Measurements from ENCODE around the gene CHRNA7. TPM values are rescaled to one million over a fixed set of nuclear protein-coding genes. Genes with fewer than 3 reads are reported as not detected.

The CHRNA7 gene
- polyA plus RNA-seq, 3 donors: 1.2 to 2.6 (median 1.8) TPM

DNA sequence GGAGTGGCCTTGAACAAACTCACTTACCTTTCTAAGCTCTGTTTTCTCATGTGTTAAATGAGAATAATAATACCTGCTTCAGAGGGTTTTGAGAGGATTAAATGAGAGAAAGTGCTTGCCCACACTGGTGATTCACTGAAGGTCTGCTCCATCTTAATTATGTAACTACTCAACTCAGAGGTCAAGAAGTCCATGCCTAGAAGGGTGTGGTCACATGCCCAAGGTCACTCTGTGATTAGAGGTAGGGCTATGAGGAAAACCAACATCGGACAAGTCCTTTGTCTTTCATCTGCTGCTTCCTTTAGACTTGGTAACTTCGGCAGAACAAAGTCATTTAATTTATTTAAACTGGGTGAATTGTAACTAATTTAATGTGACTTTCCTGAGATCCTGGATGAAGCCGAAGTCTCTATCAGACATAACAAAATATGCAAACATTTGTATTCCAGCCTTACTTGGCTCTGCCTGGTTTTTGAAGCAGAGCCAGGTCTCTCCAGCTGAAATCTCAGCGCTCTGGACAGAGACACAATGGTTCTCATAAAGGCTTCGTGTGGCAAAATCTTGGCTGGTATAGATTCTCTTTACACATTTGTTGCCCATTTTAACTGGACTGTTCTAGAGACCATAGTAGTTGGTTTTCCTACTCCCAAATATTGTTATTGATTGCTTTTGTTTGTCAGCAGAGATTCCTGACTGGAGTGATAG, 3.0 kb downstream of the CHRNA7 start:
- H3K4me3 Mint-ChIP-seq: no peak overlapping the region
- peaks cover 0 to 8% (median 0%) of the 10 kb centered on the region in 7 donors for H3K9me3 Mint-ChIP-seq
- H3K4me1 Mint-ChIP-seq: peaks cover 11% of the 10 kb centered on the region
- Histone ChIP-seq H3K36me3 (replicated peaks in 1 of 2; ENCODE audit: control insufficient read depth in 1 of 2, insufficient read depth in 2 of 2, low read length in 2 of 2) (no peaks in the 10 kb centered on the region), H3K4me2 (replicated peaks; ENCODE audit: extremely low read depth, low read length, poor library complexity, severe bottlenecking) (no peak overlapping the region), H3K27ac (ENCODE audit: low read depth in 1 of 2, low read length in 2 of 2) (no peak overlapping the region), H3K9ac (ENCODE audit: insufficient read depth, low read length, poor library complexity, severe bottlenecking) (no peak overlapping the region), H3K9me3 (replicated peaks in 1 of 2; ENCODE audit: control insufficient read depth in 1 of 2, insufficient read depth in 1 of 2, low read length in 2 of 2) (peaks cover 0 to 20% of the 10 kb centered on the region in 2 donors), H3K4me1 (ENCODE audit: control insufficient read depth in 1 of 2, insufficient read depth in 2 of 2, low read length in 2 of 2) (peaks cover 9 to 15% of the 10 kb centered on the region in 2 donors), H3K4me3 (replicated peaks in 1 of 3; ENCODE audit: low read depth in 2 of 3, low read length in 3 of 3) (no peak overlapping the region), H2AFZ (ENCODE audit: insufficient read depth, low read depth, low read length, poor library complexity, severe bottlenecking) (no peak overlapping the region), H4K20me1 (ENCODE audit: insufficient read depth, low read length) (no peaks in the 10 kb centered on the region), H3K27me3 (ENCODE audit: control insufficient read depth in 2 of 2, insufficient read depth in 2 of 2, low read length in 2 of 2) (peaks cover 35 to 53% of the 10 kb centered on the region in 2 donors), H3K79me2 (ENCODE audit: insufficient read depth, low read length) (no peaks in the 10 kb centered on the region)
- intact Hi-C loops (cut with micrococcal nuclease): no loop called here
- no peak for DNase-seq
- peaks cover 38 to 47% (median 41%) of the 10 kb centered on the region in 3 donors for H3K27me3 Mint-ChIP-seq (ENCODE audit: low read depth in 3 of 3)
- H3K27ac Mint-ChIP-seq: no peak overlapping the region
- WGBS (ENCODE audit: insufficient coverage): 100% methylated on average over 1 of the region's 5 CpGs
- TF ChIP-seq, protein P1, sequence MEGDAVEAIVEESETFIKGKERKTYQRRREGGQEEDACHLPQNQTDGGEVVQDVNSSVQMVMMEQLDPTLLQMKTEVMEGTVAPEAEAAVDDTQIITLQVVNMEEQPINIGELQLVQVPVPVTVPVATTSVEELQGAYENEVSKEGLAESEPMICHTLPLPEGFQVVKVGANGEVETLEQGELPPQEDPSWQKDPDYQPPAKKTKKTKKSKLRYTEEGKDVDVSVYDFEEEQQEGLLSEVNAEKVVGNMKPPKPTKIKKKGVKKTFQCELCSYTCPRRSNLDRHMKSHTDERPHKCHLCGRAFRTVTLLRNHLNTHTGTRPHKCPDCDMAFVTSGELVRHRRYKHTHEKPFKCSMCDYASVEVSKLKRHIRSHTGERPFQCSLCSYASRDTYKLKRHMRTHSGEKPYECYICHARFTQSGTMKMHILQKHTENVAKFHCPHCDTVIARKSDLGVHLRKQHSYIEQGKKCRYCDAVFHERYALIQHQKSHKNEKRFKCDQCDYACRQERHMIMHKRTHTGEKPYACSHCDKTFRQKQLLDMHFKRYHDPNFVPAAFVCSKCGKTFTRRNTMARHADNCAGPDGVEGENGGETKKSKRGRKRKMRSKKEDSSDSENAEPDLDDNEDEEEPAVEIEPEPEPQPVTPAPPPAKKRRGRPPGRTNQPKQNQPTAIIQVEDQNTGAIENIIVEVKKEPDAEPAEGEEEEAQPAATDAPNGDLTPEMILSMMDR (IDR thresholded peaks at IDR 0.05): no peak
- H3K36me3 Mint-ChIP-seq: no peaks in the 10 kb centered on the region

DNA sequence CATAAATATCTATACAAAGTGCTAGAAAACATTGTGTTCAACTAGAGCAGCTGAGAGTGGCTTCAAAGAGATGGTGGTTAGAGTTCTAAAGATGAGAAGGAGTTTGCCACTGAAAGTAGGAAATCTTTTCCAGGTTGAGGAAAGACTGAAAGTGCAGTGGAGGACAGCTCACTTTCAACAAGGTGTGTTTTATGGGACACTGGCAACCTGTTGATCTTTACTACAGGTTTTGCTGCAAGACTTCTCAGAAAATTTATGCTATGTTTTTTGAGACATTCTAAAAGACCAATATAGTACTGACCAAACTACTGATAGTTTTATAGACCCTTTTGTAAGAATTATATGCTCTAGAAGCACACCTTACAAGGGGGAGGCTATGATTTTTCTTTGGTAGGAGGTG, 3.8 kb downstream of the CHRNA7 start:
- Histone ChIP-seq H3K9ac (ENCODE audit: insufficient read depth, low read length, poor library complexity, severe bottlenecking) (no peak overlapping the region), H3K4me3 (replicated peaks in 1 of 3; ENCODE audit: low read depth in 2 of 3, low read length in 3 of 3) (no peak overlapping the region), H3K4me1 (ENCODE audit: control insufficient read depth in 1 of 2, insufficient read depth in 2 of 2, low read length in 2 of 2) (peaks cover 9 to 15% of the 10 kb centered on the region in 2 donors), H3K79me2 (ENCODE audit: insufficient read depth, low read length) (no peaks in the 10 kb centered on the region), H2AFZ (ENCODE audit: insufficient read depth, low read depth, low read length, poor library complexity, severe bottlenecking) (no peak overlapping the region), H4K20me1 (ENCODE audit: insufficient read depth, low read length) (no peaks in the 10 kb centered on the region), H3K27me3 (ENCODE audit: control insufficient read depth in 2 of 2, insufficient read depth in 2 of 2, low read length in 2 of 2) (peaks cover 27 to 45% of the 10 kb centered on the region in 2 donors), H3K36me3 (replicated peaks in 1 of 2; ENCODE audit: control insufficient read depth in 1 of 2, insufficient read depth in 2 of 2, low read length in 2 of 2) (no peaks in the 10 kb centered on the region), H3K9me3 (replicated peaks in 1 of 2; ENCODE audit: control insufficient read depth in 1 of 2, insufficient read depth in 1 of 2, low read length in 2 of 2) (peaks cover 0 to 19% of the 10 kb centered on the region in 2 donors), H3K27ac (ENCODE audit: low read depth in 1 of 2, low read length in 2 of 2) (no peak overlapping the region), H3K4me2 (replicated peaks; ENCODE audit: extremely low read depth, low read length, poor library complexity, severe bottlenecking) (no peak overlapping the region)
- Mint-ChIP-seq H3K36me3 (no peaks in the 10 kb centered on the region), H3K9me3 (peaks cover 0 to 8% (median 0%) of the 10 kb centered on the region in 7 donors), H3K27ac (no peak overlapping the region), H3K27me3 (ENCODE audit: low read depth in 3 of 3) (peaks cover 31 to 40% (median 34%) of the 10 kb centered on the region in 3 donors), H3K4me3 (no peak overlapping the region), H3K4me1 (peaks cover 11% of the 10 kb centered on the region)
- intact Hi-C loops (cut with micrococcal nuclease): no loop called here
- TF ChIP-seq, protein P1 (IDR thresholded peaks at IDR 0.05): no peak
- no peak for DNase-seq
